Left forelimb (tissue), 1 donor: ENCODE data around the gene DMRTA2.
A peak's percentile ranks its signal among the peaks of the same experiment; 100 is the strongest.

Source experiments
- DNase-seq: peaks from one replicate; pipeline ENCODE4 v3.0.0-alpha.2; 2018; ENCODE audit warnings: low spot score

DMRTA2 gene

DNA sequence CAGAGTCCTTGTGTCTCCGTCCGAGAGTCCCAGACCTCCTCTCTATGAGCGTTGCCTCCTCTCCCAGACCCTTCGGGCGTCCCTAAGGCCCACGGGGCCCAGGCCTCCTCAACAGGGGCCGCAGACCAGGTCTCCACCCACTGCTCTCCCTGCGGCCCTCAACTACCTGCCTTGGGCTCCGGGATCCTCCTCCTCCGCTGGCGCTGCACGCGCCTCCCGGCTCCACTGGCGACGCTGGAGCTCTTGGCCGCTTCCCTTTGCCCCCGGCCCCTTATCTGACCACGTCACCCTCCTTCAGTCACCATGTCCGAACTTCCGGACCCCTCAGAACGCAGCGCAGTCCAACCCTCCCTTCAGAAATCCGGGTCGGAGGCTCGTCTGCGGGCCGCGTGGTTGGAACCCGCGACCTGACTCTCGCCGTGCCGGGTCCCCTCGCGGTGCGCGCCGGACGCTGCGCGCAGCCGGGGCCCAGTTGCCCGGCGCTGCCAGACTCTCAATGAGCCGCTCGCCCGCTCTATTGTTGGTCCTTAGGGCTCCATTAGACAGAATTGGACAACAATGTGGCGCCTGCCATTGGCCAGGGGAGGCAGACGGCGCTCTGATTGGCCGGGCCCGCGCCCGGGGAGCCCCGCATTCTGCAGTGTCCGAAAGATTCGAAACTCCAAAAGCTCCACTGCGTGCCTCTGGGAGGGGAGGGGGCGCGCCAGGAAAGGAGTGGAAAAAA lies at the start of gene DMRTA2:
DMRTA2 (minus strand) TSS at position 498 of the 724 bp plus-strand sequence. CDS start 1,907 bp downstream, outside the sequence.
- DNase-seq = peak; percentile 67

DNA sequence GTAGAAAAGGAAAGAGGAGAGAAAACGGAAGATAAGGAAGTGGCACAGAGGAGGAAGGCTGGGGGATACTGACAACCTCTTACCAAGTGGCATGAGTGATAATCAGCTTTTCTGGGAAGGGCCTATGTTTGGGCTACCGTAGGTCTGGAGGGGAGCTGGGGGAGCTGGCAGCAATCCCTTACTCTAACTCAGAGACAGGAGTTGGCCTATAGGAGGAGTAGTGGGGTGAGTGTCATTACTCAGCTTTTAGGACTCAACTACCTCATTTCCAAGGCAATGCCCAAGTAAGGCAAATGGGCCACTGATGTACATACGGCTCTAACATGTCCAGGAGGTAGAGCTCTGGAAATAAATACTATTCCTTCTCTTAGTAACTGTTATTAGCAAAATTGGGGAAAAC lies 48.7 kb upstream of the DMRTA2 start:
- DNase-seq = no peak

DNA sequence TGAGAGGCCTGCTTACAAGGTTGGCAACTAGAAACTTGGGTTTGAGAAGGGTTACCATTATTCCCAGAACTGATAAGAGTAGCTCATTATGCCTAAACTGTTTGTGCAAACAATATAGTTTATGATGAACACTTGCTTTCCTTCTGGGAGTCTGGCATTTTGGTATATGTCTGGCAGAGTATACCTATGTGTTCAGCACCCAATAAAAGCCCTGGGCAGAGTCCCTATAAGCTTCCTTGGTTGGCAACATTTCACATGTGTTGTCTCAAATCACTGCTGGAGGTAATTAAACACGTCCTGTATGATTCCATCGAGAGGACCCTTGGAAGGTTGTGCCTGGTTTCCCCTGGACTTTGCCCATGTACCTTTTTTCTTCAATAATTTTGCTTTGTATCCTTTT lies 39.7 kb upstream of the DMRTA2 start:
- DNase-seq = no peak

DNA sequence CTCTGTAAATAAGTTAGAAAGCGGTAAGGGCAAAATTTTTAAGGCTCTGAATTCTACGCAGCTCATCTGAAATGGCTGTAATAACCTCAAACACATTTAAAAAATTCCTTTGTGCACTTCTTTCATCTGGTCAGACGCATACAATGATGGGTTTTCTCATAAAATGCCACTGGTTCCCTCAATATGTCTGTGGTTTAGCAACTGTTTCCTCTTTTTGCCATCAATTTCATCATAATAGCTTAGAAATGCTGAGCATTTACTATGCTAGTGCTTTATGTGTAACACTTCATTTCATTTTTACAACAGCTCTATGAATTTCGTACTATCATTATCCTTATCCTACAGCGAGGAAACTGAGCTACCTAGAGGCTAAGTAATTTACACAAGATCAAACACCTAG lies 35.3 kb upstream of the DMRTA2 start:
- DNase-seq = no peak

- DNase-seq = no peak
Measured at GRCh38 chr1:50454911-50455310, 31.7 kb upstream of the DMRTA2 start.

GRCh38 chr1:50453266-50453665 lies 30.0 kb upstream of the DMRTA2 start:
- no peak for DNase-seq

- no peak for DNase-seq
Measured at GRCh38 chr1:50452700-50453099, 29.5 kb upstream of the DMRTA2 start.

- DNase-seq = no peak
Measured at GRCh38 chr1:50450861-50451653, 27.8 kb upstream of the DMRTA2 start.

DNA sequence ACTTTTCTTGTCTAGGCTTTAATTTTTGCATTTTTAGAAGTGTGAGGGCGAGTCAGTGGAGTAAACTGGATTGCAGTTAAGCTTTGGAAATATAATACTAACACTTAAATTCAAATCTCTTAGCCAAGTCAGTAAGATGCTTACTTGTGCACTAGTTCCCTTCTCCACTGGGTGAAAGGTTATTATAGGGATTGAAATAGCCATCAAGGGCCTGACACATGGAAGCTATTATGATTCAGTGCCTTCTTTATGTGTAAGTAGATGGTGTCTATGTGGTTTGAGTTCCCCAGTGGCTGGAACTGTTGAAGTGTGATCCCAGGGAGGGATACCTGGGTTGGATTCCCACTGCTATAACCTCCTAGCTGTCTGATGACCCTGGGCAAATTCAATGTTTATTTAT lies 24.7 kb upstream of the DMRTA2 start:
- DNase-seq = no peak

GRCh38 chr1:50441183-50441582 lies 17.9 kb upstream of the DMRTA2 start:
- no peak for DNase-seq

DNA sequence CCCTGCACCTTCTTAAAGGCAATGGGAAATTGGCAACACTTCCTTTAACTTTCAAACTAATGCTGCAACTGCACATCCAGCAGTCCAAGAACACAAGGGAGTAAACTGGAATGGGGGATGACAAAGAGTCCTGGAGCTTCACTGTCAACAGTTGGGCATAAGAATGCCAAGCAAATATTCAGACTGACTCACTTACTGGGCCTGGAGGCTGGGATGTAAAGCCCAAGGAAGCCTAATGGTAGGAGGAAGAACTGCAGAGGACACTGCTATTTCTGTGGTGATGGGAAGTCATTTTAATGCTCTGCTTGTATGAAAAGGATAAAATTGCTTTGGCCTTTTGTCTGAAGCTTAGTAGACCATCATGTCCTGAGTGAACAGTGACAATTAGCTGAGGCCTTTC lies 15.7 kb upstream of the DMRTA2 start:
- DNase-seq = no peak

DNA sequence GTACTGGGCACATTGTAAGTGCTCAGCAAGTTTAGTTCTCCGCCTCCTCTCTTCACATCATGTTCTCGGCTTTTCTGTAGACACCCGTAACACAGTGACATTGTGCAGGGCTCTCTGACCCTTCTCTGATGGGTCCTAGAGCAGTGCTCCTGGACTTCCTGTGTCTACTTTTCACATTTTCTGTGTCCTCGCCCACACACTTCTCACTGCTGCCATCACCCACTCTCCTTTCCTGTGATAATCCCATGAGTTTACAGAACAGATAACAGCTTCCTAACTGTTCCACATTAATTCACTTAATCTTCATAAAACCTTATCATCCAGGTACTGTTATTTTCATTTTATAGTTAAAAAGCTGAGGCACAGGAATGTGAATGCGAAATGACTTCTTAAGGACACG lies 13.2 kb upstream of the DMRTA2 start:
- DNase-seq = no peak

DNA sequence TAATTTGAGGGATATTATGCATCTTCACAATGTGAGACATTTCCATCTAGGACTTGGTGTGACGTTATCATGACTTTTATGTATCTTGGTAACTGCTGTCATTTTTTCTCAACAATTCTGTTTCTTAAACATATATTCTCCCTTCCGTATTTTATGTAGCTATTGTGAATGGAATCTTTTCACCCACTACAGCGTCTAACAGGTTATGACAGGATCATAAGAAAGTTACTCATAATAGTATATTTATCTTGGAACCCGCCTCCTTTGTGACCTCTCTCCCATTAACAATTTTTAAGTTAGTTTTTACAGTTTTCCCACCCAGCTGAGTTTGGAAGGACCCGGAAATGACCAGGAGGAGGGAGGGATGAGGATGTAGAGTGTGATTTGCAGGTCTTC lies 6.8 kb upstream of the DMRTA2 start:
- no peak for DNase-seq

- peak; percentile 64 for DNase-seq
Measured at GRCh38 chr1:50427818-50428779, 4.9 kb upstream of the DMRTA2 start.

DNA sequence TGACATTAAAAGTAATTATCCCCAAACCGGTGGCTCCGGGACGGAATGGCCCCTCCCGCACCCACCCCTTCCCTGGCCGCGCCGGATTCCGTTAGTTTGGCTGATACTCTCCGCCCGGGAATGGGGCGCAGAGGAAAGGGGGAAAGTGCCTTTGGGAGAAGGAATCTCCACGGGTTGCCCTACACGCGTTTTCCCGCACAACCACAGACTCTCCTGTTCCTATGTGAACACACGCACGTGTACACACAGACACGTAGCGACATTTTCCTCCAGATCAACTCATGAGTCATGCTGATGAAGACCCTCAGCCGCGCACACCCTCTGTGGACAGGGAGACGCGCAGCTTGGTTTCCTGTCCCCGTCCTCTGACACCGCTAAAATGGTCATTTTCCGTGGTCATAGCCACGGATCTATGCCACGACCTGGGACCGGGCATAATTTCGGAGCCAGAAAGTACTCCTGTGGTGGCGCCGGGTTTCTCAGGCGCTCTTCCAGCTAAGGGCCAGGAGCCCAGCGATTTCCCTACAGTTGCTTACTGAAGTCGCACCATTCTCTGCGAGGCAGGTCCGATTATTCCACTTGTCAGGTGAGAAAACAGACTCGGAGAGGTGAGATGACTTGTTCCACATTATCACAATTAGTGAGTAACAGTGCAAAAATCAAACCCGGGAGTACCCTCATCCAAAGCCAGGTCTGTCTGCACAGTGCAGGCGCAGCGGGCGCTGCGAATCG lies 4.0 kb upstream of the DMRTA2 start:
- no peak for DNase-seq

DNA sequence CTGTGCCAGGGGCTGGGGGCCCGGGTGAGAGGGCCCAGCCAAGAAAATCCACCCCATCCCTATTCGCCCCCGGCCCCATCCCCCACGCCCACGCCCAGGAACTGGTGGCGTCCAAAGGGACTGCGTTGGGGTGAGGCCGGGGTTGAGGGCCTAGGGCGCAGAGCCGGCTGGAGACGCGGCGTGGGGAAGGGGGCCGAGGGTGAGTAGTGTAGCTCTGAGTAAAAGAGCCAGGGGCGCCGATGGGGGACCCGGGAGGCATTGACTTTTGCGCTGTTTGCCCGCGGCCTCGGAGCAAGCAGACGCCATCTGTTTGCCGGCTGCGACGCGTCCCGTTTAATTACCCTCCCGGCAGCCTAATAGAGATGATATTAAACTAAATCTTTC lies 3.5 kb upstream of the DMRTA2 start:
- DNase-seq = no peak

DNA sequence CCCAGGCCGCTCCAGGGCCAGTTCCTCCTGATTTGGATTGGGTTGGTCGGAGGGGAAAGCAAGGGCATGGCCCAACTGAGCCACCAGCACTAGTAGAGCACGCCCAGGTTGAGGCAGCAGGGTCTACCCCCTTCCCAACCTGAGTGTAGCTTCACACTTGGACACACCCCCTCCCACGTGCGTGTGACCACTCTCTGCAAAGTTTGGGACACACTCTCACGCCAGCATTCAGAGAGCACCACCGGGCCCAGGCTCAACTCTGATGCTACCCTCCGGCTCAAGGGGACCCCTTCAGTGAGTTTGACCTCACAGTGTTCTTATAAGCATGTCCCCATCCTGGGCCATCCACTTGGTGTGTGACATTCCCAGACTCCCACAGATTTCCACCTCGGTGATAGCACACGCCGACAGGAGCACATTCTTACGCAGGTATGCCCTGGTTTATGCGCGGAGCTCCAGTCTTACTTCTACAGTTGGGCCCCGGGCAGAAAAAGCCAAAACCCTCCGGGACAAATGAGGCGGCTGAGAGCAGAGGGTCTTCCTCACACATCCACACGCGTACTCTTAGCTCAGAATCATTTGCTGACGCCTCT lies 3.0 kb upstream of the DMRTA2 start:
- DNase-seq = no peak

DNA sequence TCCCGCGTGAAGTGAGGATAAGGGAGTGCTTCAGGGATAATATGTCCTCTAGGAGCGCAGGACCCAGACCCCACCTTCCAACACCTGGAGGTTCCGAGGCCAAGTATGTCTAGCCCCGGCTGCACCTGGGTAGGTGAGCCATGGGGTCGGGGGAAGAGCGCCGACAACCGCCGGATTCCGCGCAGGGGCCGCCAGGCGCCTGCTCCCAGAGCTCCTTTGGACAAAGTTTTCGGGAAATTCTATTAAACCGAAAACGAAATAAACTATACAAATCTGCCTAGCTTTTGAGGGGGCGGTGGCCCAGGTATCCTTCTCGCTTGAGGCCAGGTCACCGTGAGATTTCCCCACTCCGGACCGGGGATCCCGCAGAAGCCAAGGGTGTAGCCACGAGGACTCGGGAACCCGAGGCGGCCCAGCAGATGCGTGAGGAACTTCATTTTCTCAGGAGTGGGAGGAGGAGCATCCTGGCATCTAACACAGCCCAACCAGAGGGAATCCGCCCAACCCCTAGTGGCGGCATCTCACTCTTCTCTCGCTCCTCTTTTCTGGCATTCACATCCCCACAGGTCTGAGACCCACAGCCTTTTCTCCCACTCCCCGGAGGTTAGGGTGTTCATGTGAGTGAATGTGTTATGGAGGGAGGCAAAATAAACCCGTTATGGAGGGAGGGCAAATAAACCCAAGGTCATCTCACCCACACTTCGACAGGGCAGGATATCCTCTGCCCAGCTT lies 2.3 kb upstream of the DMRTA2 start:
- peak; percentile 64 for DNase-seq

DNA sequence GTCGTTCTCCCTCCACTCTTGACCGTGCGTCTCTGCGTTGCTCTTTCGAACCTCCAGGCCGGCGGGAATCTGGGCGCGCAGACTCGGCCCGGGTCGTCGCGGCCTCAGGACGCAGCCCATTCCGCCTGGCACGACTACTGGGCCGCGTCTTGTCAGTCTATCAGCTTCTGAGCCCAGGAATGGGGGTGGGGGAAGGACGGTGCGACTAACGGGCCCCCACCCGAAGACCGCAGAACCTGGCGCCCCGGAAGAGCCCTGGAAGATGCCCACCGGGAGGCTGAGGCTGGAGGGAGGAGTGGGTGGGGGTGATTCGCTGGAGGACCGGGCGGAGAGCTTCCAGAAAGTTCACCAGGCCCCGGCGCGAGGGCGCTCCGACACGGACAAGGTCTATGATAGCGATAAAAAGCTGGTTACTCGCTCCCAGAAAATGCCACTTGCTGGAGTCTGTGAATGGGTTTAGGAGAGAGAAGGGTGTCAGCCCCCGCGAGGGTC lies 1.7 kb upstream of the DMRTA2 start:
- peak; percentile 64 for DNase-seq
